ENCODE results near the gene ALPK3.

DNA sequence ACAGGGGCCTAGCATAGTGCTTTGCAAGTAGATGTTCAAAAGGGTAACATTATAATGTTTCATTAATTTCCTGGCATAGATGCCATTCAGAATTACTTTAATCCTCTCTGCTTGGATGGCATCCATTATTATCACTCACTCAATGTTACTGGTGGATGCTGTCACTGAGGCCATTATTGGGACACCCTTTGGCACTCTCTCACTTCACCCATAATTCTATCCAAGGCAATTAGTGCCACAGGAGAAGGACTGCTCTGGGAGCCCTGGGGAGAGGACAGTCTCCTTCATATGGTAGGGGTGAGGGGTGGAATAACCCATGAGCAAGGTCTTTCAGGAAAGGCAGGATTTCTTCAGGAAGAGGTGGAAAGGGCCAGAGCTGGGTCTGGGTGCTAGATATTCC lies 38.6 kb downstream of the ALPK3 start:
- TF ChIP-seq GTF2I (CRISPR knock-in tag; conservative IDR thresholded peaks at IDR 0.05) (no peak), ESRRA (CRISPR knock-in tag; IDR thresholded peaks at IDR 0.05; ENCODE audit: borderline replicate concordance) (no peak), TP53 (CRISPR knock-in tag; IDR thresholded peaks at IDR 0.05) (no peak), NR2C2 (CRISPR knock-in tag; IDR thresholded peaks at IDR 0.05) (no peak), RELA (CRISPR knock-in tag; IDR thresholded peaks at IDR 0.05; ENCODE audit: borderline replicate concordance) (no peak), ATF1 (CRISPR knock-in tag; IDR thresholded peaks at IDR 0.05) (no peak), SP1 (CRISPR knock-in tag; conservative IDR thresholded peaks at IDR 0.05) (no peak), MXD4 (CRISPR knock-in tag; IDR thresholded peaks at IDR 0.05; ENCODE audit: borderline replicate concordance) (no peak)
- TF ChIP-seq, protein P1, sequence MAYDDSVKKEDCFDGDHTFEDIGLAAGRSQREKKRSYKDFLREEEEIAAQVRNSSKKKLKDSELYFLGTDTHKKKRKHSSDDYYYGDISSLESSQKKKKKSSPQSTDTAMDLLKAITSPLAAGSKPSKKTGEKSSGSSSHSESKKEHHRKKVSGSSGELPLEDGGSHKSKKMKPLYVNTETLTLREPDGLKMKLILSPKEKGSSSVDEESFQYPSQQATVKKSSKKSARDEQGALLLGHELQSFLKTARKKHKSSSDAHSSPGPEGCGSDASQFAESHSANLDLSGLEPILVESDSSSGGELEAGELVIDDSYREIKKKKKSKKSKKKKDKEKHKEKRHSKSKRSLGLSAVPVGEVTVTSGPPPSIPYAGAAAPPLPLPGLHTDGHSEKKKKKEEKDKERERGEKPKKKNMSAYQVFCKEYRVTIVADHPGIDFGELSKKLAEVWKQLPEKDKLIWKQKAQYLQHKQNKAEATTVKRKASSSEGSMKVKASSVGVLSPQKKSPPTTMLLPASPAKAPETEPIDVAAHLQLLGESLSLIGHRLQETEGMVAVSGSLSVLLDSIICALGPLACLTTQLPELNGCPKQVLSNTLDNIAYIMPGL (CRISPR knock-in tag; IDR thresholded peaks at IDR 0.05): no peak
- TF ChIP-seq, protein P2, sequence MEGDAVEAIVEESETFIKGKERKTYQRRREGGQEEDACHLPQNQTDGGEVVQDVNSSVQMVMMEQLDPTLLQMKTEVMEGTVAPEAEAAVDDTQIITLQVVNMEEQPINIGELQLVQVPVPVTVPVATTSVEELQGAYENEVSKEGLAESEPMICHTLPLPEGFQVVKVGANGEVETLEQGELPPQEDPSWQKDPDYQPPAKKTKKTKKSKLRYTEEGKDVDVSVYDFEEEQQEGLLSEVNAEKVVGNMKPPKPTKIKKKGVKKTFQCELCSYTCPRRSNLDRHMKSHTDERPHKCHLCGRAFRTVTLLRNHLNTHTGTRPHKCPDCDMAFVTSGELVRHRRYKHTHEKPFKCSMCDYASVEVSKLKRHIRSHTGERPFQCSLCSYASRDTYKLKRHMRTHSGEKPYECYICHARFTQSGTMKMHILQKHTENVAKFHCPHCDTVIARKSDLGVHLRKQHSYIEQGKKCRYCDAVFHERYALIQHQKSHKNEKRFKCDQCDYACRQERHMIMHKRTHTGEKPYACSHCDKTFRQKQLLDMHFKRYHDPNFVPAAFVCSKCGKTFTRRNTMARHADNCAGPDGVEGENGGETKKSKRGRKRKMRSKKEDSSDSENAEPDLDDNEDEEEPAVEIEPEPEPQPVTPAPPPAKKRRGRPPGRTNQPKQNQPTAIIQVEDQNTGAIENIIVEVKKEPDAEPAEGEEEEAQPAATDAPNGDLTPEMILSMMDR (IDR thresholded peaks at IDR 0.05): no peak
- TF ChIP-seq, protein P3, sequence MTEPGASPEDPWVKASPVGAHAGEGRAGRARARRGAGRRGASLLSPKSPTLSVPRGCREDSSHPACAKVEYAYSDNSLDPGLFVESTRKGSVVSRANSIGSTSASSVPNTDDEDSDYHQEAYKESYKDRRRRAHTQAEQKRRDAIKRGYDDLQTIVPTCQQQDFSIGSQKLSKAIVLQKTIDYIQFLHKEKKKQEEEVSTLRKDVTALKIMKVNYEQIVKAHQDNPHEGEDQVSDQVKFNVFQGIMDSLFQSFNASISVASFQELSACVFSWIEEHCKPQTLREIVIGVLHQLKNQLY (CRISPR knock-in tag; IDR thresholded peaks at IDR 0.05): no peak
- TF ChIP-seq, protein P4, sequence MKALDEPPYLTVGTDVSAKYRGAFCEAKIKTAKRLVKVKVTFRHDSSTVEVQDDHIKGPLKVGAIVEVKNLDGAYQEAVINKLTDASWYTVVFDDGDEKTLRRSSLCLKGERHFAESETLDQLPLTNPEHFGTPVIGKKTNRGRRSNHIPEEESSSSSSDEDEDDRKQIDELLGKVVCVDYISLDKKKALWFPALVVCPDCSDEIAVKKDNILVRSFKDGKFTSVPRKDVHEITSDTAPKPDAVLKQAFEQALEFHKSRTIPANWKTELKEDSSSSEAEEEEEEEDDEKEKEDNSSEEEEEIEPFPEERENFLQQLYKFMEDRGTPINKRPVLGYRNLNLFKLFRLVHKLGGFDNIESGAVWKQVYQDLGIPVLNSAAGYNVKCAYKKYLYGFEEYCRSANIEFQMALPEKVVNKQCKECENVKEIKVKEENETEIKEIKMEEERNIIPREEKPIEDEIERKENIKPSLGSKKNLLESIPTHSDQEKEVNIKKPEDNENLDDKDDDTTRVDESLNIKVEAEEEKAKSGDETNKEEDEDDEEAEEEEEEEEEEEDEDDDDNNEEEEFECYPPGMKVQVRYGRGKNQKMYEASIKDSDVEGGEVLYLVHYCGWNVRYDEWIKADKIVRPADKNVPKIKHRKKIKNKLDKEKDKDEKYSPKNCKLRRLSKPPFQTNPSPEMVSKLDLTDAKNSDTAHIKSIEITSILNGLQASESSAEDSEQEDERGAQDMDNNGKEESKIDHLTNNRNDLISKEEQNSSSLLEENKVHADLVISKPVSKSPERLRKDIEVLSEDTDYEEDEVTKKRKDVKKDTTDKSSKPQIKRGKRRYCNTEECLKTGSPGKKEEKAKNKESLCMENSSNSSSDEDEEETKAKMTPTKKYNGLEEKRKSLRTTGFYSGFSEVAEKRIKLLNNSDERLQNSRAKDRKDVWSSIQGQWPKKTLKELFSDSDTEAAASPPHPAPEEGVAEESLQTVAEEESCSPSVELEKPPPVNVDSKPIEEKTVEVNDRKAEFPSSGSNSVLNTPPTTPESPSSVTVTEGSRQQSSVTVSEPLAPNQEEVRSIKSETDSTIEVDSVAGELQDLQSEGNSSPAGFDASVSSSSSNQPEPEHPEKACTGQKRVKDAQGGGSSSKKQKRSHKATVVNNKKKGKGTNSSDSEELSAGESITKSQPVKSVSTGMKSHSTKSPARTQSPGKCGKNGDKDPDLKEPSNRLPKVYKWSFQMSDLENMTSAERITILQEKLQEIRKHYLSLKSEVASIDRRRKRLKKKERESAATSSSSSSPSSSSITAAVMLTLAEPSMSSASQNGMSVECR (CRISPR knock-in tag; IDR thresholded peaks at IDR 0.05; ENCODE audit: borderline replicate concordance): no peak
